GM10266 (cell line): Measurements from ENCODE around the gene MATK.

Source experiments
- DNase-seq: peaks from one replicate; pipeline ENCODE4 v3.0.0; 2012; ENCODE audit errors: extremely low spot score
- TF ChIP-seq, protein P1 (sequence below): IDR thresholded peaks from 2 replicates; pipeline ENCODE4 v1.5.1; 2012; ENCODE audit warnings: mild to moderate bottlenecking, low read depth; ENCODE audit not compliant: control insufficient read depth, insufficient read depth; ENCODE audit errors: missing control alignments

Gene MATK

GRCh38 chr19:3730457-3730958, 55.7 kb downstream of the MATK start:
- TF ChIP-seq, protein P1, sequence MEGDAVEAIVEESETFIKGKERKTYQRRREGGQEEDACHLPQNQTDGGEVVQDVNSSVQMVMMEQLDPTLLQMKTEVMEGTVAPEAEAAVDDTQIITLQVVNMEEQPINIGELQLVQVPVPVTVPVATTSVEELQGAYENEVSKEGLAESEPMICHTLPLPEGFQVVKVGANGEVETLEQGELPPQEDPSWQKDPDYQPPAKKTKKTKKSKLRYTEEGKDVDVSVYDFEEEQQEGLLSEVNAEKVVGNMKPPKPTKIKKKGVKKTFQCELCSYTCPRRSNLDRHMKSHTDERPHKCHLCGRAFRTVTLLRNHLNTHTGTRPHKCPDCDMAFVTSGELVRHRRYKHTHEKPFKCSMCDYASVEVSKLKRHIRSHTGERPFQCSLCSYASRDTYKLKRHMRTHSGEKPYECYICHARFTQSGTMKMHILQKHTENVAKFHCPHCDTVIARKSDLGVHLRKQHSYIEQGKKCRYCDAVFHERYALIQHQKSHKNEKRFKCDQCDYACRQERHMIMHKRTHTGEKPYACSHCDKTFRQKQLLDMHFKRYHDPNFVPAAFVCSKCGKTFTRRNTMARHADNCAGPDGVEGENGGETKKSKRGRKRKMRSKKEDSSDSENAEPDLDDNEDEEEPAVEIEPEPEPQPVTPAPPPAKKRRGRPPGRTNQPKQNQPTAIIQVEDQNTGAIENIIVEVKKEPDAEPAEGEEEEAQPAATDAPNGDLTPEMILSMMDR, result no peak
- DNase-seq, result no peak
